PFSK-1 (cell line): ENCODE results near the gene OR5C1.

Experiments used
- POLR2AphosphoS5 ChIP-seq: IDR thresholded peaks from 2 replicates; pipeline ENCODE4 v1.6.1; 2012; ENCODE audit warnings: low read depth, mild to moderate bottlenecking, control low read depth, low read length, moderate library complexity
- REST ChIP-seq, 2 experiments: IDR thresholded peaks; 2 replicates each; pipeline versions ENCODE4 v1.6.1 to v1.8.0; 2011 to 2012; ENCODE audit warnings: low read depth in 2 of 2, low read length in 2 of 2, control low read depth in 1 of 2, inconsistent platforms in 1 of 2, mild to moderate bottlenecking in 1 of 2, moderate library complexity in 1 of 2; ENCODE audit not compliant: insufficient read depth in 1 of 2
- SIN3A ChIP-seq: IDR thresholded peaks from 2 replicates; pipeline ENCODE4 v1.6.1; 2012; ENCODE audit warnings: mild to moderate bottlenecking, low read length, moderate library complexity, borderline replicate concordance; ENCODE audit not compliant: insufficient read depth

- TF ChIP-seq POLR2AphosphoS5: no peak
- no peak for TF ChIP-seq REST (IDR thresholded peaks at IDR 0.05; ENCODE audit: insufficient read depth in 1 of 2, low read depth in 2 of 2, low read length in 2 of 2)
- no peak for TF ChIP-seq SIN3A
Observed at GRCh38 chr9:122837266-122837850, 48.6 kb downstream of the OR5C1 start.
